ENCODE measurements around the gene SCAF8. TPM values are rescaled to one million over a fixed set of nuclear protein-coding genes. Genes with fewer than 3 reads are reported as not detected.

Gene SCAF8
- total and polyA plus RNA-seq, 9 of the 15 experiments (the other 6 are each of a cell fraction or from before 2014, with no cell fraction given) = 10.5 to 46.6 (median 23.2) TPM

- TF ChIP-seq PATZ1 (CRISPR knock-in tag; IDR thresholded peaks at IDR 0.05; ENCODE audit: borderline replicate concordance) (no peak), ZBTB11 (CRISPR knock-in tag; IDR thresholded peaks at IDR 0.05) (no peak), ZBED1 (IDR thresholded peaks at IDR 0.05) (0 out of 2 replicates have a peak, but pooled peaks have one; percentile 19), KDM2B (CRISPR knock-in tag; IDR thresholded peaks at IDR 0.05) (no peak), ZNF354B (CRISPR knock-in tag; IDR thresholded peaks at IDR 0.05) (no peak), NFE2L1 (tag; IDR thresholded peaks at IDR 0.05; ENCODE audit: borderline replicate concordance, low read depth) (no peak), ZBTB8A (IDR thresholded peaks at IDR 0.05; ENCODE audit: partially characterized antibody) (no peak), ARID3A (IDR thresholded peaks at IDR 0.05; ENCODE audit: borderline replicate concordance, low read depth, low read length) (no peak; the same call in 1 of the 2 replicates), HMG20A (CRISPR knock-in tag; conservative IDR thresholded peaks at IDR 0.05) (no peak), BRF1 (IDR thresholded peaks at IDR 0.05; ENCODE audit: borderline replicate concordance, extremely low read depth, insufficient read length) (no peak), FOXK1 (CRISPR knock-in tag; IDR thresholded peaks at IDR 0.05; ENCODE audit: borderline replicate concordance) (no peak), ZBTB12 (CRISPR knock-in tag; IDR thresholded peaks at IDR 0.05) (no peak), NEUROD1 (IDR thresholded peaks at IDR 0.05; ENCODE audit: borderline replicate concordance, low read depth, low read length, partially characterized antibody) (peak; percentile 58), CCAR2 (IDR thresholded peaks at IDR 0.05; ENCODE audit: low read depth, low read length) (no peak), MAX (CRISPR knock-in tag; IDR thresholded peaks at IDR 0.05) (no peak), TAF15 (IDR thresholded peaks at IDR 0.05; ENCODE audit: low read depth, low read length) (no peak), MYC (IDR thresholded peaks at IDR 0.05; ENCODE audit: low read depth, low read length) (peak; percentile 79), MYC (CRISPR knock-in tag; IDR thresholded peaks at IDR 0.05; ENCODE audit: borderline replicate concordance, low read depth) (no peak), MED1 (CRISPR knock-in tag; IDR thresholded peaks at IDR 0.05; ENCODE audit: borderline replicate concordance) (no peak)
Measured at GRCh38 chr6:154733183-154733625, at the start of gene SCAF8 (continued).

All from K562 (cell line).